ENCODE measurements around the gene SLF2.

DNA sequence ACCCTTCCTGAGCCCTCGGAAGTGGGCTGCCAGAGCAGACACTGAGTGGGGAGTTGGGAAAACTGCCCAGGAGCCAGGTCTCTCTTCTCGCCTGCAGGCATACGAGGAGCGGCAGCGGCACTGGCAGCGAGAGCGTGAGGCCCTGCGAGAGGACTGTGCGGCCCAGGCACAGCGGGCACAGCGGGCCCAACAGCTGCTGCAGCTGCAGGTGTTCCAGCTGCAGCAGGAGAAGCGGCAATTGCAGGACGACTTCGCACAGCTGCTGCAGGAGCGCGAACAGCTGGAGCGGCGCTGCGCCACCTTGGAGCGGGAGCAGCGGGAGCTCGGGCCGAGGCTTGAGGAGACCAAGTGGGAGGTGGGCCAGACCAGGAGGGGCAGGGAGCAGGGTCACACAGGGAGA lies 92.6 kb downstream of the SLF2 start:
- no peak for TF ChIP-seq POLR2A (IDR thresholded peaks at IDR 0.05)
- TF ChIP-seq, protein P1, sequence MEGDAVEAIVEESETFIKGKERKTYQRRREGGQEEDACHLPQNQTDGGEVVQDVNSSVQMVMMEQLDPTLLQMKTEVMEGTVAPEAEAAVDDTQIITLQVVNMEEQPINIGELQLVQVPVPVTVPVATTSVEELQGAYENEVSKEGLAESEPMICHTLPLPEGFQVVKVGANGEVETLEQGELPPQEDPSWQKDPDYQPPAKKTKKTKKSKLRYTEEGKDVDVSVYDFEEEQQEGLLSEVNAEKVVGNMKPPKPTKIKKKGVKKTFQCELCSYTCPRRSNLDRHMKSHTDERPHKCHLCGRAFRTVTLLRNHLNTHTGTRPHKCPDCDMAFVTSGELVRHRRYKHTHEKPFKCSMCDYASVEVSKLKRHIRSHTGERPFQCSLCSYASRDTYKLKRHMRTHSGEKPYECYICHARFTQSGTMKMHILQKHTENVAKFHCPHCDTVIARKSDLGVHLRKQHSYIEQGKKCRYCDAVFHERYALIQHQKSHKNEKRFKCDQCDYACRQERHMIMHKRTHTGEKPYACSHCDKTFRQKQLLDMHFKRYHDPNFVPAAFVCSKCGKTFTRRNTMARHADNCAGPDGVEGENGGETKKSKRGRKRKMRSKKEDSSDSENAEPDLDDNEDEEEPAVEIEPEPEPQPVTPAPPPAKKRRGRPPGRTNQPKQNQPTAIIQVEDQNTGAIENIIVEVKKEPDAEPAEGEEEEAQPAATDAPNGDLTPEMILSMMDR (IDR thresholded peaks at IDR 0.05) = no peak
